Activated CD4-positive, alpha-beta T cell treated with anti-CD3 and anti-CD28 coated beads, Interleukin-2, amount 50 U/mL, for 4 hours (primary cell): Measurements from ENCODE around the gene TMEM62.
"Not testable (repeated sequence)": the region's sequence is repeated elsewhere in the genome, so short reads cannot be mapped to it uniquely, and the experiment has no call there.

Experiments used
- DNase-seq, 2 experiments: peaks; one replicate each; pipeline ENCODE4 v3.0.0-alpha.2; 2020

TMEM62 gene

GRCh38 chr15:43184407-43185124 lies 51.2 kb downstream of the TMEM62 start:
- no peak for DNase-seq

GRCh38 chr15:43185157-43186002 lies 52.0 kb downstream of the TMEM62 start, which contains the start of gene CCNDBP1:
TSS of gene CCNDBP1 (plus strand) at chr15:43185403. CDS start at chr15:43185499, 96 bp downstream.
- peak; percentile 72 to 74 for DNase-seq

- no peak for DNase-seq
Measured at GRCh38 chr15:43186003-43186353, 52.6 kb downstream of the TMEM62 start.

DNA sequence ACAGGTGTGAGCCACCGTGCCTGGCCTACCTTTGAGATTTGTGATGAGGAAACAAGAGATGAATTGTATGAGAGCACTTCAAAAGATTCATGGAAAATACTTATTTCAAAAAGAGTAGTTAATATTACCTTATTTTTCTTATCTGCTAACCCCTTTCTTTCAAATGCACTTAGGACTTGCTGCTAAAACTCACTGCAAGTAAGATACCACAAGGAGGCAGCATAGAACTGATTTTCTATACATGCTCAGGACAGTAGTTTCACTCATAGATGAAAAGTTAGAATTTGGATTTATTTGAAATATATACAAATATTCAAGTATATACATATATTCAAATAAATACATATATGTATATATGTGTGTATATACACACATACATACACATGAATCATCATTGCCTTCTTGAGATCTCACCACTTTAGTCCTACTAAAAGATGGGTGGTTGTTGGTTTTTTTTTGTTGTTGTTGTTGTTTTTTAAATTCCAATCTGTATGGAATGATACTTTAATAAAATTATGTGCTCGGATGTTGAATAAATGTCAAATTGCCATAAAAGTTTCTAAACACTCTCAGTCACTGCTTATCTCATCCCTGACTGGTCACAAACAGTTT lies 54.3 kb downstream of the TMEM62 start:
- no peak for DNase-seq

GRCh38 chr15:43189296-43189695 lies 55.9 kb downstream of the TMEM62 start:
- no peak for DNase-seq

DNA sequence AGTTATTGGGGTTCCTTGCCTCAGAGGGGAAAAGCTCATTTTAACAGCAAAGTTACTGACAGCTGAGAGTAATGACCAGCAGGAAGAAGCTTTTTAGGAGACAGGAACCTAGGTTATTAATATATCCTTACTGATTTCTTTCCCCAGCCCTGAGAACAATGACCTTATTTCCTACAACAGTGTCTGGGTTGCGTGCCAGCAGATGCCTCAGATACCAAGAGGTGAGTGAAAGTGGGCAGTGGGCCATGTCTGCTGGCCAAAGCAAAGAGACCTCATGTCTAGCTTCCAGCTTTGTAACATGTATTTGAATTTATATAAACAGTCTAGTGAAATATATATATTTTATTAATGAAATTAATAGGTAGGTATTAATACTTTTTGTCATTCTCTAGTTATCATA lies 56.8 kb downstream of the TMEM62 start:
- DNase-seq = no peak

GRCh38 chr15:43193710-43194109 lies 60.3 kb downstream of the TMEM62 start:
- DNase-seq = no peak

DNA sequence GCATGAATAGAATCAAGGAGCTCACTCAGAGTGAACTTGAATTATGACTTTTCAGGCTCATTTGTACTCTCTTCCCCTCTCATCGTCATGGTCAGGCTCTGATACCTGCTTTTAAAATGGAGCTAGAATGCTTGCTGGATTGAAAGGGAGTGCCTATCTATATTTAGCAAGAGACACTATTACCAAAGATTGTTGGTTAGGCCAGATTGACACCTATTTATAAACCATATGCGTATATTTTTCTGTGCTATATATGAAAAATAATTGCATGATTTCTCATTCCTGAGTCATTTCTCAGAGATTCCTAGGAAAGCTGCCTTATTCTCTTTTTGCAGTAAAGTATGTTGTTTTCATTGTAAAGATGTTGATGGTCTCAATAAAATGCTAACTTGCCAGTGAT lies 61.4 kb downstream of the TMEM62 start:
- no peak for DNase-seq

DNA sequence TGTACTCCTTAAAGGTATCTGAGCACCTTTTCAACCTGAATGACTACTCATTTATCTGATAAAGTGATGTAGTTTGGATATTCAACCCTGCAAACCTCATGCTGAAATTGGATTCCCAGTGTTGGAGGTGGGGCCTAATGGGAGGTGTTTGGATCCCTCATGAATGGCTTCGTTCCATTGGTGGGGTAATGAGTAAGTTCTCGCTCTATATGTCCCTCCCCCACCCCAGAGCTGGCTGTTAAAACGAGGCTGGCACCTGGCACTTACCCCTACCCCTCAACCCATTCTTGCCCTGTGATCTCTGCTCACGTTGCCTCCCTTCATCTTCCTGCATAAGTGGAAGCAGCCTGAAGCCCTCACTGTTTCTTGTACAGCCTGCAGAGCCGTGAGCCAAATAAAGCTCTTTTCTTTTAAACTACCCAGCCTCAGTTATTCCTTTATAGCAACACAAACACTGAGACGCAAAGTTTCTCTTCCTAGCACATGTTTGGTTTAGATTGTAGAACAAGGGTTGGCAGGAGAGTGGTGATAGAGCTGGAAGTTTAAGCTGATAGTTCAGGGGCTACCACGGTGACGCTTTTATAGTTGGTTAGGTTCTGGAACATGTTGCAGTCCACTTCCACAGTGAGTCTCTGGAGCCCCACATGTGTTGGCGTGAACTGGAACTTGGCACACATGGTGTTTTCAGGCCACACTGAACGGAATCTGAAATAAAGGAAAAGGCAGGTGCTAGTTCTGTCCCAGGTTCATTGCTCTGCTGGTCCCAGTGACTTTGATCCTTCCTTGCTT lies 63.6 kb downstream of the TMEM62 start:
- DNase-seq = no peak

DNA sequence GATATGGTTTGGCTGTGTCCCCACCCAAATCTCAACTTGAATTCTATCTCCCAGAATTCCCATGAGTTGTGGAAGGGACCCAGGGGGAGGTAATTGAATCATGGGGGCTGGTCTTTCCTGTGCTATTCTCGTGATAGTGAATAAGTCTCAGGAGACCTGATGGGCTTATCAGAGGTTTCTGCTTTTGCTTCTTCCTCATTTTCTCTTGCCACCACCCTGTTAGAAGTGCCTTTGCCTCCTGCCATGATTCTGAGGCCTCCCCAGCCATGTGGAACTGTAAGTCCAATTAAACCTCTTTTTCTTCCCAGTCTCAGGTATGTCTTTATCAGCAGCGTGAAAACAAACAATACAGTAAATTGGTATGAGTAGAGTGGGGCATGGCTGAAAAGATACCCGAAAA lies 64.4 kb downstream of the TMEM62 start:
- DNase-seq = not testable (repeated sequence)

GRCh38 chr15:43198556-43198955 lies 65.2 kb downstream of the TMEM62 start:
- not testable (repeated sequence) for DNase-seq

DNA sequence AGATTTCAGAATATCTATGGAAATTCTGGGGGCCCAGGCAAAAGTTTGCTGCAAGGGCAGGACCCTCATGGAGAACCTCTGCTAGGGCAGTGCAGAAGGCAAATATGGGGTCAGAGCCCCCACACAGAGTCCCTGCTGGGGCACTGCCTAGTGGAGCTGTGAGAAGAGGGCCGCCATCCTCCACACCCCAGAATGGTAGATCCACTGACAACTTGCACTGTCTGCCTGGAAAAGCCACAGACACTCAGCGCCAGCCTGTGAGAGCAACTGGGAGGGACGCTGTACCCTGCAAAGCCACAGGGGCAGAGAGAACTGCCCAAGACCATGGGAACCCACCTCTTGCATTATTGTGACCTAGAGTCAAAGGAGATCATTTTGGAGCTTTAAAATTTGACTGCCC lies 65.6 kb downstream of the TMEM62 start:
- no peak for DNase-seq

- no peak for DNase-seq
Measured at GRCh38 chr15:43199945-43200488, 66.6 kb downstream of the TMEM62 start.

- peak; percentile 29 to 31 for DNase-seq
Measured at GRCh38 chr15:43204016-43204901, 70.9 kb downstream of the TMEM62 start.

GRCh38 chr15:43206054-43206453 lies 72.7 kb downstream of the TMEM62 start:
- no peak for DNase-seq

GRCh38 chr15:43207024-43207423 lies 73.6 kb downstream of the TMEM62 start:
- no peak for DNase-seq

DNA sequence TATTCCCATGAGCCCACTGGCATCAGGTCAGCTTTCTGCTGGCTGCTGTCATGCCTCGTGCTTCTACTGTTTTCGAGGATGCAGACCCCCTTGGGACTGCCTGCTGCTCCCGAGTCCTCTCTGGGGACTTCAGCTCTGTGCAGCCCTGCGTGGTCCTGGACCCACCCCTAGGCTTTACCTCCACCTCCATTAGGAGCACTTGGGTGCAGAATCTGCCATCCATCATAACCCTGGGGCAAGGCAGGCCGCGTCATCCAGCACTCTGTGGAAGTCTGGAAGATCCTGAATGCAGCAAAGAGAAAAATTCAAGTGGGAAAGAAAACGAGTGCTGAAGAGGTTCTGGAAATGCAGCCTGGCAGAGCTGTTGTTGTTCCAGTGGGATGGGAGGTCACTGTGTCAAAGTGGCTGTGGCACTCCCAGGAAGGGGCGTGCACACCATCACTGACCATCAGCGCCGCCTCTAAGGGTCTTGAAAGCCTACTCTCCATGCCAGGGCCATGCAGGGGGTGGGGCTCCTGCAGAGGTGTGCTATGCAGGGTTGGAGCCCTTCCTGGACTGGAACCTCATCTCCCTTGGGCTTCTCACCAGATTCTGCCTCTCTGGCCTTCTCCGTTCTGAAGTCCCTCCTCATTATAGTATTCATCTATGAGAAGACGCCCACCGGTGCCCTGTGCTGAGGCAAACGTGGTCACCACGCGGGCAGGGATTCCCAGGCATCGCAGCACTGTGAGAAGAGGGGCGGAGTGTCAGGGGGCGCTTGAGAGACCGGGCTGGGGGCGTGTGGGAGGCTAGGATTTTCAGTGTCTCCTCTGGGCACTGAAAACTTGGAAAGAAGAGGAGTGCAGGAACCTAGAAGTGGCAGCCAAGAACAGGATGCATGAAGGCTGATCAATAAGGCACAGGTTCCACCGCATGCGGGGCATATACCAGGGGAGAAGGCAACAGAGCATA lies 74.9 kb downstream of the TMEM62 start:
- no peak for DNase-seq

- no peak for DNase-seq
Measured at GRCh38 chr15:43209059-43209824, 75.9 kb downstream of the TMEM62 start.

DNA sequence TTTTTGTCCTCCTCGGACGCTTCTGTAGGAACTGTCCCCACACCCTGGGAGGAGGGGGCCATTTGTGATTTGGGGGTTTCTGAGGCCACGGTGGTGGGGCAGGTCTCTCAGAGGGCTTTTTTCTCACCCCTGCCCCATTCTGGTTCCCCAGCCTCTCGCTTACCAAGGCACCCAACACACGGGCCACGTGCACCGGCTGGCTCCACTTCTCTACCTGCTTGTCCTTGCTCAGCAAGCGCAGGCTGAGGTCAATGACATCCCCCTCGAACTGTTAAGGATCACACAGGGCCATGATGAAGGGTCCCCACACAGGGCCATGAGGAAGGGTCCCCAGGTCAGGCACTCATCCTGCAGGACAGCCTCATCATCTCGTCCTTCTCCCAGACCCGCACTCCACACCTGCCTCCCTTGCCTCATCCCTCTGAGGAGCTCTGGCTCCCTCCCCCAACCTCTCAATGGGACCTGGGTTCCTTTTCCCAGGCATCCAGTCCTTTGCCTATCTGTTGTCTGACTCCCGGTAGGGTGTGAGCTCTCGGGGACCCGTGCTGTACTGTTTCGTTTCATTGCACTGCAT lies 76.9 kb downstream of the TMEM62 start:
- DNase-seq = no peak
